ENCODE measurements around the gene LOXHD1.

LOXHD1 gene

DNA sequence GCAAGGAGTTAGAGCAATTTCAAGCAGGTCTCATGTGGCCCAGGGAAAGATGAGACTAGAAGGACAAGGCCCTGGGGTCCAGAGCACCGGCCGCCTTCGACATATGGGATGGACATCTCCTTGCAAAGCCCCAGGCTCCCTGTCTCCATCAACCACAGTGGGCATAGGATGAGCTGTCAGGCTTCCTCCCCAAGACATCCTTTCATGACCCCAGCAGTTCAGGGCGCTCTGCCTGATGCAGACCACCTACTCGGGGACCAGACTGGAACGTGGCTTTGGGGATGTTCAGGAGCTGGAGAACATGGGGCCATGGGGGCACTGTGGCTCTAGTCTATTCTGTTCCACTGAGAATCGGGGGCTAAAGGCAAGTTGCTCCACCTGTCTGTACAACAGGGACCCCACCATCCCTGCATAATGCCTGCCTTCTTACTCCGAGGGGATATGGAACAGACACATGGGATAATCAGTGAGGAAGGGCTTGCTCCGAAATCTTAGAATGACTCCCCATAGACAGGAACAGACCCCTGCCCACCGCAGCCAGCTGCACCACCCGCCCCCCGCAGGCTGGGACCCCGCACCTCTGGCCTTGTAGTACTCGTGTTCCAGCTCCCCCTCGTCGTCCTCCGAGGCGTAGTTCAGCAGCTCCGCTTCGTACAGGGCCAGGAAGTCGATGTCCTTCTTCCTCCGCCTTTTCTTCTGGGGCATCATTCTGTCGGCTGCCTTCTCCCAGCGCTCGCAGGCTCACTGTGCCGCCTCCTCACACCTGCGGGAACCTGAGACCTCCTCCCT, 500 bp downstream of the LOXHD1 start:
- POLR2A ChIA-PET: interaction anchor here (0.6 kb wide), 1 partner anchor 546 kb away, joined by 3 read pairs; no protein-coding TSS in a partner anchor
- TF ChIP-seq ELK4 (IDR thresholded peaks at IDR 0.05; ENCODE audit: borderline replicate concordance, low read depth, low read length) (no peak), SP2 (tag by site-specific recombination; IDR thresholded peaks at IDR 0.05) (no peak), KLF17 (tag by site-specific recombination; IDR thresholded peaks at IDR 0.05) (no peak), ZNF24 (tag by site-specific recombination; IDR thresholded peaks at IDR 0.05) (no peak), ZNF404 (tag by site-specific recombination; IDR thresholded peaks at IDR 0.05) (no peak), ZNF391 (tag by site-specific recombination; IDR thresholded peaks at IDR 0.05; ENCODE audit: borderline replicate concordance, low read depth) (no peak), ZNF544 (tag by site-specific recombination; IDR thresholded peaks at IDR 0.05) (no peak), ZNF202 (tag by site-specific recombination; IDR thresholded peaks at IDR 0.05; ENCODE audit: borderline replicate concordance) (no peak)
- Histone ChIP-seq H3K9me3 (ENCODE audit: control insufficient read depth, insufficient read depth, low read depth, low read length) (no peaks in the 10 kb centered on the region), H3K27ac (ENCODE audit: extremely low read depth, low read depth, low read length) (no peak overlapping the region), H3K36me3 (ENCODE audit: control insufficient read depth in 2 of 2, insufficient read depth in 1 of 2, low read length in 2 of 2) (no peaks in the 10 kb centered on the region), H3K4me1 (ENCODE audit: control insufficient read depth, insufficient read depth, low read length) (no peaks in the 10 kb centered on the region), H3K4me3 (ENCODE audit: low read depth, low read length) (no peak overlapping the region)
- CTCF ChIA-PET: interaction anchor here (0.6 to 7.9 kb wide), 12 partner anchors 8 to 508 kb away, joined by 3 to 179 read pairs (median 5); a partner anchor contains a TSS

DNA sequence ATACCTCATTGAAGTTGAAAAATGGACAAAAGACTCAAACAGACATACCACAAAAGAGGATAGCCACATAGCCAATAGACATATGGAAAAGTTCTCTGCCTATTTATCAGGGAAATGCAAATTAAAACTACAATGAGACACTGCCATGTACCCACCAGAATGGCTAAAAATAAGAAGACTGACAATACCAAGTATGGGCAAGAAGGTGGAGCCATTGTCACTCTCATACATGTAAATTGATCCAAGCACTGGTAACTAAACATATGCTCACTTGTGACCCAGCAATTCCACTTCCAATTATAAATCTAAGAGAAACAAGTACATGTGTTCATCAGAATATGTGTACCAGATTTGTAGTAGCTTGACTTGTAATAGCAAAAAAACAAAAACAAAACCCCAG, 4.6 kb downstream of the LOXHD1 start:
- H3K36me3 ChIP-seq (ENCODE audit: control insufficient read depth in 2 of 2, insufficient read depth in 1 of 2, low read length in 2 of 2): no peaks in the 10 kb centered on the region
- no peaks in the 10 kb centered on the region for H3K4me1 ChIP-seq (ENCODE audit: control insufficient read depth, insufficient read depth, low read length)
- H3K9me3 ChIP-seq (ENCODE audit: control insufficient read depth, insufficient read depth, low read depth, low read length): no peaks in the 10 kb centered on the region
- POLR2A ChIA-PET: no interaction called here
- H3K4me3 ChIP-seq (ENCODE audit: low read depth, low read length): no peak overlapping the region
- H3K27ac ChIP-seq (ENCODE audit: extremely low read depth, low read depth, low read length): no peak overlapping the region
- CTCF ChIA-PET: interaction anchor here (0.6 to 2.6 kb wide), 2 partner anchors 479 to 554 kb away, joined by 3 to 7 read pairs; partner anchors contain the start of gene ATP5F1A
- TF ChIP-seq ZNF626 (tag by site-specific recombination; IDR thresholded peaks at IDR 0.05): no peak
- no peak for TF ChIP-seq ZNF48 (tag by site-specific recombination; IDR thresholded peaks at IDR 0.05)
- no peak for TF ChIP-seq ZNF514 (tag by site-specific recombination; IDR thresholded peaks at IDR 0.05)
- TF ChIP-seq ZNF248 (tag by site-specific recombination; IDR thresholded peaks at IDR 0.05): no peak
- TF ChIP-seq ZNF664 (tag by site-specific recombination; IDR thresholded peaks at IDR 0.05): no peak
- TF ChIP-seq ZNF157 (tag by site-specific recombination; IDR thresholded peaks at IDR 0.05): no peak
- TF ChIP-seq, protein P1, sequence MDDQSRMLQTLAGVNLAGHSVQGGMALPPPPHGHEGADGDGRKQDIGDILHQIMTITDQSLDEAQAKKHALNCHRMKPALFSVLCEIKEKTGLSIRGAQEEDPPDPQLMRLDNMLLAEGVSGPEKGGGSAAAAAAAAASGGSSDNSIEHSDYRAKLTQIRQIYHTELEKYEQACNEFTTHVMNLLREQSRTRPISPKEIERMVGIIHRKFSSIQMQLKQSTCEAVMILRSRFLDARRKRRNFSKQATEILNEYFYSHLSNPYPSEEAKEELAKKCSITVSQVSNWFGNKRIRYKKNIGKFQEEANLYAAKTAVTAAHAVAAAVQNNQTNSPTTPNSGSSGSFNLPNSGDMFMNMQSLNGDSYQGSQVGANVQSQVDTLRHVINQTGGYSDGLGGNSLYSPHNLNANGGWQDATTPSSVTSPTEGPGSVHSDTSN (CRISPR knock-in tag; IDR thresholded peaks at IDR 0.05): no peak
- no peak for TF ChIP-seq ZNF704 (tag by site-specific recombination; IDR thresholded peaks at IDR 0.05)
- no peak for TF ChIP-seq ZNF423 (tag by site-specific recombination; IDR thresholded peaks at IDR 0.05)
- TF ChIP-seq ZNF544 (tag by site-specific recombination; IDR thresholded peaks at IDR 0.05): no peak
- TF ChIP-seq, protein P2, sequence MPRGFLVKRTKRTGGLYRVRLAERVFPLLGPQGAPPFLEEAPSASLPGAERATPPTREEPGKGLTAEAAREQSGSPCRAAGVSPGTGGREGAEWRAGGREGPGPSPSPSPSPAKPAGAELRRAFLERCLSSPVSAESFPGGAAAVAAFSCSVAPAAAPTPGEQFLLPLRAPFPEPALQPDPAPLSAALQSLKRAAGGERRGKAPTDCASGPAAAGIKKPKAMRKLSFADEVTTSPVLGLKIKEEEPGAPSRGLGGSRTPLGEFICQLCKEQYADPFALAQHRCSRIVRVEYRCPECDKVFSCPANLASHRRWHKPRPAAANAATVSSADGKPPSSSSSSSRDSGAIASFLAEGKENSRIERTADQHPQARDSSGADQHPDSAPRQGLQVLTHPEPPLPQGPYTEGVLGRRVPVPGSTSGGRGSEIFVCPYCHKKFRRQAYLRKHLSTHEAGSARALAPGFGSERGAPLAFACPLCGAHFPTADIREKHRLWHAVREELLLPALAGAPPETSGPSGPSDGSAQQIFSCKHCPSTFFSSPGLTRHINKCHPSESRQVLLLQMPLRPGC (tag by site-specific recombination; IDR thresholded peaks at IDR 0.05): no peak
- TF ChIP-seq REPIN1 (tag by site-specific recombination; IDR thresholded peaks at IDR 0.05; ENCODE audit: low read depth): no peak
- TF ChIP-seq ZNF138 (tag by site-specific recombination; IDR thresholded peaks at IDR 0.05; ENCODE audit: borderline replicate concordance): no peak
- TF ChIP-seq ZNF707 (tag by site-specific recombination; IDR thresholded peaks at IDR 0.05): no peak
- TF ChIP-seq ZBTB49 (tag by site-specific recombination; IDR thresholded peaks at IDR 0.05; ENCODE audit: low read depth): no peak
- TF ChIP-seq ZNF223 (tag by site-specific recombination; IDR thresholded peaks at IDR 0.05): no peak
- no peak for TF ChIP-seq ZFP37 (tag by site-specific recombination; IDR thresholded peaks at IDR 0.05)
- no peak for TF ChIP-seq BCL11B (tag by site-specific recombination; IDR thresholded peaks at IDR 0.05; ENCODE audit: low read depth)
- no peak for TF ChIP-seq KLF1 (tag by site-specific recombination; IDR thresholded peaks at IDR 0.05)
- TF ChIP-seq ZNF555 (tag by site-specific recombination; conservative IDR thresholded peaks at IDR 0.05): no peak

Measured in HEK293 (cell line).